Measurements from ENCODE around the gene NDST1. TPM values are rescaled to one million over a fixed set of nuclear protein-coding genes. Genes with fewer than 3 reads are reported as not detected.

Gene NDST1
- total and polyA plus RNA-seq, 2 of the 8 experiments (the other 6 are each of a cell fraction or from before 2014, with no cell fraction given), result 27.0 to 72.0 TPM

DNA sequence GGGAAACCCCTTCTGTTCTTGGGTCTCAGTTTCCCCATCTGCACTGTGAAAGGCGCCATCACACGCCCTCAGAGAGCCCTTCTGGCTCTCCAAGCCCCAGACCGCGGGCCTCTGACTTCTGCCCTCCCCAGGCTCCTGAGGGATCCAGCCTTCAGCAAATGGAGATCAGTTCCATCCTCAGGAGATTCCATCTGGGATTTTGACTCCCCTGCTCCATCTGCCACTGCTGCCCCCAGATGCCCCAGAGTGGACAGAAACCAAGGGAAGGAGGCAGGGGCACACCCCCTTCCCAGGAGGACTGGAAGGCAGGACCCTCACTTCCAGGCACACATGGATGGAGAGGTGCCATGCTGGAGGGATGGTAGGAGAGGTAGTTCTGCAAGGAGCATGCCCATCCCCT lies 39.7 kb upstream of the NDST1 start:
- Histone ChIP-seq H3K23ac (ENCODE audit: insufficient read length) (no peak overlapping the region), H4K91ac (replicated peaks; ENCODE audit: insufficient read length, low read length) (no peak overlapping the region), H2BK20ac (ENCODE audit: low read length) (0 out of 2 replicates have a peak overlapping the region, but pooled peaks have one; percentile 90), H3K9ac (replicated peaks in 1 of 4; ENCODE audit: extremely low read depth in 1 of 4, low read depth in 3 of 4, low read length in 3 of 4) (no peak overlapping the region), H3K4ac (replicated peaks; ENCODE audit: insufficient read length, low read depth, low read length) (no peak overlapping the region), H3K4me2 (ENCODE audit: insufficient read depth in 1 of 2, low read depth in 2 of 2, low read length in 2 of 2) (no peak overlapping the region), H3K56ac (replicated peaks; ENCODE audit: insufficient read length, low read depth, low read length) (no peak overlapping the region), H4K20me1 (replicated peaks in 1 of 2; ENCODE audit: control insufficient read depth in 1 of 2, insufficient read depth in 2 of 2, low read length in 2 of 2) (no peaks in the 10 kb centered on the region), H2AK5ac (ENCODE audit: low read depth, low read length) (peak overlapping the region; percentile 82; the same call in 1 of the 2 replicates), H4K5ac (ENCODE audit: insufficient read length, low read depth, low read length) (no peak overlapping the region), H2AFZ (ENCODE audit: low read length) (no peak overlapping the region), H3K23me2 (ENCODE audit: low read depth, low read length) (peaks cover 1% of the 10 kb centered on the region; the same call in 1 of the 2 replicates), H4K8ac (ENCODE audit: extremely low read depth, insufficient read depth, low read length) (no peak overlapping the region), H3K79me2 (ENCODE audit: control insufficient read depth in 1 of 2, insufficient read depth in 2 of 2, low read length in 2 of 2) (no peaks in the 10 kb centered on the region), H3K4me1 (replicated peaks in 1 of 4; ENCODE audit: control insufficient read depth in 3 of 4, insufficient read depth in 4 of 4, low read length in 3 of 4) (peaks cover 3 to 16% (median 12%) of the 10 kb centered on the region in 4 experiments), H3K9me3 (ENCODE audit: insufficient read depth in 2 of 2, low read depth in 1 of 2, low read length in 1 of 2) (no peaks in the 10 kb centered on the region), H2BK12ac (ENCODE audit: low read depth, low read length) (0 out of 2 replicates have a peak overlapping the region, but pooled peaks have one; percentile 39), H3K18ac (ENCODE audit: extremely low read depth, low read length) (no peak overlapping the region), H3K27ac (ENCODE audit: low read depth, low read length) (no peak overlapping the region), H3K79me1 (ENCODE audit: low read depth, low read length) (no peaks in the 10 kb centered on the region), H3K36me3 (ENCODE audit: control insufficient read depth in 2 of 4, insufficient read depth in 4 of 4, low read length in 3 of 4) (no peaks in the 10 kb centered on the region), H2BK15ac (ENCODE audit: low read length) (no peak overlapping the region), H2BK120ac (replicated peaks; ENCODE audit: low read depth, low read length) (no peak overlapping the region), H3K27me3 (replicated peaks in 1 of 4; ENCODE audit: control insufficient read depth in 3 of 4, extremely low read depth in 1 of 4, insufficient read depth in 3 of 4, low read length in 3 of 4) (no peaks in the 10 kb centered on the region), H3K4me3 (ENCODE audit: extremely low read depth in 1 of 4, insufficient read depth in 2 of 4, low read depth in 3 of 4, low read length in 4 of 4) (no peak overlapping the region), H3K14ac (ENCODE audit: insufficient read length) (no peak overlapping the region), H2BK5ac (ENCODE audit: low read depth, low read length) (no peak overlapping the region)
- 100% methylated on average over 4 of the region's 4 CpGs; no CpG with 5 or more reads in 1 of the 2 experiments for WGBS, 2 experiments (ENCODE audit: extremely low coverage in 1 of 2, insufficient coverage in 1 of 2, insufficient read length in 1 of 2, insufficient replicate concordance in 2 of 2, low coverage in 1 of 2, low lambda C conversion rate in 2 of 2, missing lambda C conversion rate in 1 of 2)
- CTCF ChIA-PET (ENCODE audit: partially characterized antibody), result interaction anchor here (0.7 to 13.5 kb wide), 4 partner anchors 9 to 93 kb away, joined by 3 to 209 read pairs (median 3); no protein-coding TSS in a partner anchor
- POLR2A ChIA-PET (ENCODE audit: partially characterized antibody), result interaction anchor here (0.6 to 0.8 kb wide), 2 partner anchors 13 to 79 kb away, joined by 3 read pairs; no protein-coding TSS in a partner anchor
- no peak for TF ChIP-seq BCL11A (IDR thresholded peaks at IDR 0.05; ENCODE audit: low read depth in 2 of 2, low read length in 2 of 2)
- no peak for DNase-seq (ENCODE audit: low read depth in 1 of 2, low spot score in 2 of 2)
- no peak for FAIRE-seq
